Activated T-cell treated with anti-CD3 and anti-CD28 coated beads, Interleukin-2, amount 50 U/mL, for 4 hours (primary cell): Measurements from ENCODE around the gene SORCS1. TPM values are rescaled to one million over a fixed set of nuclear protein-coding genes. Genes with fewer than 3 reads are reported as not detected.
"Not testable (repeated sequence)": the region's sequence is repeated elsewhere in the genome, so short reads cannot be mapped to it uniquely, and the experiment has no call there.

ENCODE experiments used
- ATAC-seq, 2 donors: fragments of 200-7000 bp; cut with Tn5 transposase; one replicate each; pipeline ENCODE4 v1.10.0; 2021
- DNase-seq: peaks from one replicate; pipeline ENCODE4 v3.0.0-alpha.2; 2020
- H3K27me3 Mint-ChIP-seq: one replicate; pipeline ENCODE4 v1.8.0; 2021; ENCODE audit warnings: low read depth, mixed read lengths
- H3K36me3 Mint-ChIP-seq: one replicate; pipeline ENCODE4 v1.8.0; 2022; ENCODE audit warnings: mixed read lengths; ENCODE audit not compliant: insufficient read depth
- H3K4me1 Mint-ChIP-seq: one replicate; pipeline ENCODE4 v1.8.0; 2021; ENCODE audit warnings: low read depth, mixed read lengths
- H3K4me3 Mint-ChIP-seq: one replicate; pipeline ENCODE4 v1.8.0; 2021; ENCODE audit warnings: mild to moderate bottlenecking, moderate library complexity, mixed read lengths
- H3K9me3 Mint-ChIP-seq: one replicate; pipeline ENCODE4 v1.8.0; 2021; ENCODE audit warnings: mixed read lengths
- total RNA-seq, 3 donors: library from RNA; stranded (reverse); gene quantifications; one replicate each; pipeline ENCODE4 v1.2.1, GENCODE V29; 2021

The SORCS1 gene
- total RNA-seq, 3 donors from 2014 or later = not detected

DNA sequence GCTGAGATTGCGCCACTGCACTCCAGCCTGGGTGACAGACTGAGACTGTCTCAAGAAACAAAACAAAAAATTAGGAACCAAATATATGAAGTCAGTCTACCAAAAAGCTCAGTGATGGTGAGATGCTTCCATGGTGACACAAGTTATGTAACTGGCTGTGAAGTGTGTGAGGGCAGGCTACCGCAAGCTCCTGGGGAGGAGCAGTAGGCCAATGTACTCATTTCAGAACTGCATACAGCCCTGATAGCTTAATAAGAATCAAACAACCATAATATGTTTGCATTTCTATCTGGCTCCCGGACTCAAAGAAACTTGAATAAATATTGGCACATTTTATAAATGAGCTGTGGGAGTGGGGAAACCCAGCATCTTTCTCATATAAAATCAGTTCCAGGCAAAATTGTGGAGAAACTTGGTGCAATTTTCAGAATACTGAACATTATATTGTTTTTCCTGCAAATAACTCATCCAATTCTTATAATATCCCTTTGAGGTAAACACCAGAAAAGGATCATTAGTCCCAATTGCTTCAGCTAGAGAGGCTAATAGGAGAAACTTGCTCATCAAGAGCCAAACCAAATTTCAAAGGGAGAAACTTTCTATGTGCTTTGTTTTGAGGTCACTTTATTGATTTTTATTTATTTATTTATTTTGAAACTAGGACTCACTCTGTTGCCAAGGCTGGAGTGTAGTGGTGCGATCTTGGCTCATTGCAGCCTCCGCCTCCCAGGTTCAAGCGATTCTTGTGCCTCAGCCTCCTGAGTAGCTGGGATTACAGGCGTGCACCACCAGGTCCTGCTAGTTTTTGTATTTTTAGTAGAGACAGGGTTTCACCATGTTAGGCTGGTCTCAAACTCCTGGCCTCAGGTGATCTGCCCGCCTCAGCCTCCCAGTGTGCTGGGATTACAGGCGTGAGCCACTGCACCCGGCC, 127.0 kb downstream of the SORCS1 start:
- H3K9me3 Mint-ChIP-seq = peaks cover 3% of the 10 kb centered on the region
- H3K4me1 Mint-ChIP-seq = no peaks in the 10 kb centered on the region
- H3K36me3 Mint-ChIP-seq = no peaks in the 10 kb centered on the region
- DNase-seq (no peak), ATAC-seq (no peak)
- H3K4me3 Mint-ChIP-seq = no peak overlapping the region
- H3K27me3 Mint-ChIP-seq = no peaks in the 10 kb centered on the region

DNA sequence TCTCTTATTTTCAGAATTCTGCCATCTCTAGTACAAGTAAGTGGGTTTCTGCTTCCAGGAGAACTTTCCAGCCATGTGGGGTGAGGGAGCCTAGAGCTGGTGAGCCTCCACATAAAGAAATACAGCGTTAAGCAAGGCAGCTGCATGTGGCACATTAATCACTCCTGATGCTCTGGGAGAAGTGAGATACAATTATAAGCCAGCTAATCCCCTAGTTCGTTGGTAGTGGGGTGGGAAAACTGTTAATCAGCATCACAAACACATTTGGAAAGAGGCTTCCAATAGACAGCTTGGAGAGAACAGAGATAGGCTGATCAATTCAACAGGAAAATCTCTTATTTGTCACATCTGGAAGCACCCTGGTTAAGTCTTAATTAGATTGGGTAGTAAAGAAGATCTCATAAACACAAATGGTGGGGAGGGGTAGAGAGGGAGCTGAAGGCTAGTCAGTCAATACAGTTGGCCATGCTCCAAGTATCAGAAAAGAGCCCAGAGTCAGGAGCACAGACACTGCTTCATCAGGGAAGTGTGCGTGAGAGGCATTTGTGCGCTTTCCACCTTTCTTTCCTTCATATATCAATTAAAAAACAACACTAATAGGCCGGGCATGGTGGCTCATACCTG, 130.6 kb downstream of the SORCS1 start:
- ATAC-seq (no peak), DNase-seq (no peak)
- Mint-ChIP-seq H3K27me3 (no peaks in the 10 kb centered on the region), H3K9me3 (peaks cover 3% of the 10 kb centered on the region), H3K4me3 (no peak overlapping the region), H3K36me3 (no peaks in the 10 kb centered on the region), H3K4me1 (no peaks in the 10 kb centered on the region)

DNA sequence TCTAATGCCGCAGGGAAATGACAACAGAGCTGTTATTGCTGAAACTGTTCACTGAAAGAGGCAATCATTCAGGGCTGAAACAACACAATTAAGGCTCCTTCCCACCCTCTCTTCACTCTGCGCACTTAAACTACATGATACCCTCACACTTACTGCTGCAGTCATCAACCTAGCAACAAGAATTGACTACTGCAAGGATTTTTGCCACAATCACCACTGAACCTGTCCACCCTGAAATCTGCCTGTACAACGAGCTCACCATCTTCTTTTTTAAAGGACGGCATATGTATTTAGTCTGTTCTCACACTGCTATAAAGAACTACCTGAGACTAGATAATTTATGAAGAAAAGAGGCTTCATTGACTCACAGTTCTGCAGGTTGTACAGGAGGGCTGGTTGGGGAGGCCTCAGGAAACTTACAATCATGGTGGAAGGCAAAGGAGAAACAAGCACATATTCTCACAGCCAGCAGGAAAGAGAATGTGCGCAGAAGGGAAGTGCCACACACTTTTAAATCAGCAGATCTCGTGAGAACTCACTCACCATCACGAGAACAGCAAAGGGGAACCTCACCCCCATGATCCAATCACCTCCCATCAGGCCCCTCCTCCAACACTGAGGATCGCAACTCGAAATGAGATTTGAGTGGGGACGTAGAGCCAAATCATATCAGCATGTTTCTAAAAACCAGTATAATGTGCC, 131.7 kb downstream of the SORCS1 start:
- Mint-ChIP-seq H3K4me3 (no peak overlapping the region), H3K27me3 (no peaks in the 10 kb centered on the region)

DNA sequence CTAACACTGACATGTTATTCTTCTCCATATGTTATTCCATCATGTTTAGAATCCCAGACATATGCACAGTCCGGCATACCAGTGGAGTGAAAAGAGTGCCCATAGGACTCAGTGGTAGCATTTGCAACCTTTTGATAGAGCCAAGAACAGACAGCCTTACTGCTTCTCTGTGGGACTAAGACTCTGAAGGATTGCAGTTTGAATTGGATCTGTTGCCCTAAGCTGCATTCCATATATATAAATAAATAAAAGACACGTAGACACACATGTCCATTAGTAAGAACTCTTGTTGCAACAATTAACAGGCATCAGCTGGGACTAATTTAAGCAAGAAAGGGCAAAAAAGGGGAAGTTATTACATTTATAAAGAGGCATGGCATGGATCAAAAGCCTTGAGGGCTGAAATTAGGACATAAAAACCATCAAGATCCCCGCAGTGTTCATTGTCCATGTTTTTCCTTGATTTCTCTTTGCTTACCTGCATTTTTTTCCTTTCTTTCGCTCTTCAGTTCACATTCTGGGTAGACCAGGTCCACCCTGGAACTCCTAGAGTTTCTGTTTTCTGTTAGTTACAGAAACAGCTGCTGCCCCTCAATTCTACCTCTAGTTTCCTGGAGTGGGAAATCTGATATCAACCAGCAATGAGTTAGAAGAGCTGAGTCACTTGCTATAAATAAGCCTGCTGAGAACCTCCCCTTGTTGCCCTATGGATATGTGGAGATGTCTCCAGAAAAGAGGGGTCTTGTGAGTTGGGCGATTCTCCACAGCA, 132.4 kb downstream of the SORCS1 start:
- H3K9me3 Mint-ChIP-seq = peaks cover 3% of the 10 kb centered on the region
- ATAC-seq = no peak
- H3K27me3 Mint-ChIP-seq = no peaks in the 10 kb centered on the region
- H3K4me3 Mint-ChIP-seq = no peak overlapping the region
- no peak for DNase-seq
- no peaks in the 10 kb centered on the region for H3K36me3 Mint-ChIP-seq
- H3K4me1 Mint-ChIP-seq = no peaks in the 10 kb centered on the region

More for the DNA sequence above, 131.7 kb downstream of the SORCS1 start:
- peaks cover 3% of the 10 kb centered on the region for H3K9me3 Mint-ChIP-seq
- DNase-seq = no peak
- H3K4me1 Mint-ChIP-seq = no peaks in the 10 kb centered on the region
- ATAC-seq = no peak
- H3K36me3 Mint-ChIP-seq = no peaks in the 10 kb centered on the region

DNA sequence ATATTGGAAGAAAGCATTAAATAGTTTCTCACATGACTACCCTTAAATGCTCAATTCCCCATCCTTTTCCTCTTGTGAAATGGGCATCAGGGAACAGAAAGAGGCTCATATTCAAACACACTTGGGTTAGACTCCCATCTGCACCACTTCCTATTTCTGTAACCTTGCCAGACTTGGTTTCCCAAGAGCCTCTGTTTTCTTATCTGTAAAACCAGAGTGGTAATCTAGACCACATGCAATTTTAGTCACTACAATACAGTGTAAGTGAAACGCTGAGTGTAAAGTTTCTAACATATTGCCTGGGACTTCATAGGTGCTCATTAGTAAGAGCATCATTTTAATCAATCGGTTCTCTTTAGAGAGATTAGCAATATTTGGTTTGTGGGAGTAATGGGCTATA, 136.3 kb downstream of the SORCS1 start:
- Mint-ChIP-seq H3K36me3 (no peaks in the 10 kb centered on the region), H3K27me3 (no peaks in the 10 kb centered on the region), H3K9me3 (peaks cover 6% of the 10 kb centered on the region), H3K4me3 (no peak overlapping the region), H3K4me1 (no peaks in the 10 kb centered on the region)
- DNase-seq (no peak), ATAC-seq (no peak)

DNA sequence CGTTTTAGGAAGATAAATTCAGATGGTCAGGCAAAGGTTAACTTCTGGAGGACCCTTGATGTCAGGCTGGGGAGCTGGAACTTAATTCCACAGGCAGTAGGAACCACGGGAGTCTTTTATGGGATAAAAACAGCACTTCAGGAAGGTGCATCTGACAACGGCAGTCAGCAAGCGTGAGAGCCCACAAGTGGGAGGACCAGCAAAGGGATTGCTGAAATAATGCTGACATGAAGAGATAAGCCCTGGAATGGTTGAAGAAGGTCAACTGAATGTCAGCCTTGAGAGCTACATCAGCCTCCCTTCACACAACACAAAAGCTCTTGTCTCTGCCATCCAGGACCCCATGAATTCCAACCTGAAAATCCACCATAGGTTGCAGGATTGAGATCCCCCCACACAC, 138.8 kb downstream of the SORCS1 start:
- ATAC-seq (no peak), DNase-seq (no peak)
- no peaks in the 10 kb centered on the region for H3K27me3 Mint-ChIP-seq
- no peaks in the 10 kb centered on the region for H3K4me1 Mint-ChIP-seq
- H3K4me3 Mint-ChIP-seq = no peak overlapping the region
- H3K36me3 Mint-ChIP-seq = no peaks in the 10 kb centered on the region
- H3K9me3 Mint-ChIP-seq = peaks cover 3% of the 10 kb centered on the region

DNA sequence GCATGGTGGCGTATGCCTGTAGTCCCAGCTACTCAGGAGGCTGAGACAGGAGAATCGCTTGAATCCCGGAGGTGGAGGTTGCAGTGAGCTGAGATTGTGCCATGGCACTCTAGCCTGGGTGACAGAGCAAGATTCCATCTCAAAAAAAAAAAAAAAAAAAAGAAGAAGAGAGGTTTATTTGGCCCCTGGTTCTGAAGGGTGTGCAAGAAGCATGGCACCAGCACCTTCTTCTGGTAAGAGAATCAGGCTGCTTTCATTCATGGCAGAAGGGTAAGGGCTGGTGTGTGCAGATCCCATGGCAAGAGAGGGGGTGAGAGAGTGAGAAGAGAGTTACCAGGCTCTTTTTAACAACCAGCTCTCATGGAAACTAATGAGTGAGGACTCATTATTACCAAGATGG, 140.5 kb downstream of the SORCS1 start:
- not testable (repeated sequence) for DNase-seq, ATAC-seq, H3K4me1 Mint-ChIP-seq, H3K36me3 Mint-ChIP-seq, H3K27me3 Mint-ChIP-seq, H3K9me3 Mint-ChIP-seq, H3K4me3 Mint-ChIP-seq

DNA sequence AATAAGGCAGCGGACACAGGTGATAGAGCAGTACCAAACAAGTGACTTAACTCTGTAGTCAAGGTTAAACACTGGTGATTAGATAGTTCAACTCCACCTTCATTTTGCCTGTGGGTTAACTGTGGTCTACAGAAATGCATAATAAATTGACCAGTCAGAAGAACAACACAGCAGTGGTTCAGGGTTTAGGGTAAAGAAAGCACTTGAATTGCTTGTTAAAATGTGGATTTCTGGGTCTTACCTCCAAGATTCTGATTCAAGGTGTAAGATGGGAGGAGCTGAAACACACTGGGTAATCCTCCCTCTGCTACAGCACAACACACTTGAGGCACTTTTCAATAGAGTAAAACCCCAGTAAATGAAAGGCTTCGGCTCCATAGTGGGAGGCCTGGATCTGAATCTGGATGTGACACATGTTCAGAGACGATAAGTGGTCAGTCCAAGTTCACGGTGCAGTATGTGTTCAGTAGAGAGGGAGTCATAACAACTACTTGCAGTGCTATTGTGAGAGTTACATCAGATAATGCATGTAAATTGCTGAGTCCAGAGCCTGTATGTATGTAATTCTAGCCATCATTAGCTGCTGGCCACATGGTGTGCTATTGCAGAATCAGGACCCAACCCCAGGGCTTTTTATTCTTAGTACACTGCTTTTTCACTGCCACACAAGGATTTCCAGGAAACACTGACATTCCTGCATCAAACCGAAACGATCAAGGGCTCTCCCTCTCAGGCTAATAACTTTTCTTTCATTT, 141.7 kb downstream of the SORCS1 start:
- ATAC-seq (no peak), DNase-seq (no peak)
- Mint-ChIP-seq H3K36me3 (no peaks in the 10 kb centered on the region), H3K27me3 (no peaks in the 10 kb centered on the region), H3K9me3 (peaks cover 3% of the 10 kb centered on the region), H3K4me1 (no peaks in the 10 kb centered on the region), H3K4me3 (no peak overlapping the region)

DNA sequence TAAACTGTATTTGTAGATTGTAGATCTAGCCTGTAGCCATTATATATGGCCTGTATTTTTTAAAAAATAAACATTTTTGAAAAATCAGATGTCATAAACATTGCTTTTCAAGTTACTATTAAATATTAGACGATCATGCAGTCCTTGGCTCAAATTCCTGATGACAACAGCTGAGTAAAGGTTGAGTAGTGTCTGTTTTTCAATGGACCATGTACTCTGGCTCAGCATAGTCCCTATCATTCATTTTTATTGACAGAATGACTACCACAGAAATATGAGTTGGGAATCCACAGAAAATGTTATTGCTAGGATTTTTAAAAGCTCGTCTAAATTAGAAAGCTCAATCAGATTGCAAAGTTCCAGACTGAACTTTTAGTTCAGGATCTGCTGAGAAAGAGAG, 145.4 kb downstream of the SORCS1 start:
- Mint-ChIP-seq H3K9me3 (peaks cover 3% of the 10 kb centered on the region), H3K4me3 (no peak overlapping the region), H3K36me3 (no peaks in the 10 kb centered on the region), H3K27me3 (no peaks in the 10 kb centered on the region), H3K4me1 (no peaks in the 10 kb centered on the region)
- ATAC-seq = no peak
- no peak for DNase-seq

DNA sequence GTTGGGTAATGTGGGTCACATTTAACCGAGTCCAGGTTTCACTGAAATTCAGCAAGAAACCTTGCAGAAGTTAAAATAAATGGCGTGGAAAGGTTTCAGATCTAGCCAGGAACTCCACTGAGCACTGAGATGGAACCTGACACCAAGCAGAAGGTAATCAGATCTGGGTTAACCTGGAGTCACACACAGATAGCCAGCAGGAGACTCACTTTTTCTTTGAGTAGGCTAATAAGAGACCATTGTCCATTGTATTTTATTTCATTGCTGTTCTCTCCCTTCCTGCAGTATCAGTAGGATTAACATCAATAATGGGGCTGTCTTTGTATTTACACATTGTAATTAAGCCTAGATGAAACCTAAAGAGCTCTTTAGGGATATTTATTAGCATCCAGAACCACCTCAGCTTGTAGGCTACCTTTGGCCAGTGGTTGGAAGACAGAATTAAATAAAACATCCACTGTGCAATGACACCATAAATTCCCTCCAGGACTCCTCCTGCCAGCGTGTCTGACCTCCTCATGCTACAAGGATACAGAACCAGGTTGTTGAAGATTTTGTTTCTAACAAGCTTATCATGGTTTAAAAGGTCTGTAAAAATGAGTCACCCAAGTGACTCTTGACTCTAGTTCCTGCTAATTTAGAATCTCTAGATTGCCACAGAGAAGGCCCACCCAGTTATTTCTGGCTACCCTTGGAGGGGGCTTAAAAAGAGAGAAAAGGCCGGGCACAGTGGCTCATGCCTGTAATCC, 151.1 kb downstream of the SORCS1 start:
- ATAC-seq = no peak
- Mint-ChIP-seq H3K4me1 (no peaks in the 10 kb centered on the region), H3K4me3 (no peak overlapping the region), H3K27me3 (no peaks in the 10 kb centered on the region), H3K36me3 (no peaks in the 10 kb centered on the region), H3K9me3 (no peaks in the 10 kb centered on the region)
- no peak for DNase-seq

DNA sequence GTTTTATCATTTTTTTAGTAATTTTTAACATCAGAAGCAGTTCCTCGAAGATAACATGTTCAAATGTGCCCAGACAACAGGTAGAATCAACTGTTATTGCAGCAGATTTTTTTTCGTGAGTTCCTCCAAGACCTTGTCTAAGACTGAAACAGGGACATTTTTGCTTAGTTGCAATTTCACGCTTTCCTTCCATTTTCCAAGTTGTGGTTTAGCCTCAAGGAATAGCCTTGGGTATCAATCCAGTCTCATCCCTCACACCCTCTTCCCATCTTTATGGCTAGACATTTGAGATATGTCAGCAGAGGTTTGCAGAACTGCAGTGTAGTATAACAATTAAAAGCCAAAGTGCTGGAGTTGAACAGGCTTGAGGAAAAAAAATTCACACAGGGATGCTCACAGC, 152.5 kb downstream of the SORCS1 start:
- DNase-seq (no peak), ATAC-seq (no peak)
- Mint-ChIP-seq H3K4me1 (no peaks in the 10 kb centered on the region), H3K36me3 (no peaks in the 10 kb centered on the region), H3K4me3 (no peak overlapping the region), H3K9me3 (no peaks in the 10 kb centered on the region), H3K27me3 (no peaks in the 10 kb centered on the region)

DNA sequence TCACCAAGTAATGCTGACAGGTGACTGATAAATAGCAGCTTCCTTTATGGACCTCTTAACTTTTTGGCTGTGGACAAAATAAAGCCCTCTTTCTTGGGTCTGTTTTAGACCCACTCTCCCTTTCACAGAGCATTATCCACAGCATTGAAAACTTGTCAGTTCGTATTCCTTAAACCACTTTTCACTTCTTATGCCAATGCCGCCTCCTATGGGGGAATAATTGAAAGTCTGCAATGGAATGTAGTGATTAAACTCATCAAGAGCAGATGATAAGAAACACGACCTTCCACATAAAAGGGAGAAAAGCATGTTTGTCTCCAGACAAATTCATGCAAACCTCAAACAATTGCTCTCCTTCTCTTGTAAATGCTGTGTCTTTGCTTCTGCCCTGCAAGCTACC, 153.4 kb downstream of the SORCS1 start:
- no peaks in the 10 kb centered on the region for H3K4me1 Mint-ChIP-seq
- peaks cover 1% of the 10 kb centered on the region for H3K9me3 Mint-ChIP-seq
- no peaks in the 10 kb centered on the region for H3K36me3 Mint-ChIP-seq
- ATAC-seq (no peak), DNase-seq (no peak)
- no peaks in the 10 kb centered on the region for H3K27me3 Mint-ChIP-seq
- no peak overlapping the region for H3K4me3 Mint-ChIP-seq

DNA sequence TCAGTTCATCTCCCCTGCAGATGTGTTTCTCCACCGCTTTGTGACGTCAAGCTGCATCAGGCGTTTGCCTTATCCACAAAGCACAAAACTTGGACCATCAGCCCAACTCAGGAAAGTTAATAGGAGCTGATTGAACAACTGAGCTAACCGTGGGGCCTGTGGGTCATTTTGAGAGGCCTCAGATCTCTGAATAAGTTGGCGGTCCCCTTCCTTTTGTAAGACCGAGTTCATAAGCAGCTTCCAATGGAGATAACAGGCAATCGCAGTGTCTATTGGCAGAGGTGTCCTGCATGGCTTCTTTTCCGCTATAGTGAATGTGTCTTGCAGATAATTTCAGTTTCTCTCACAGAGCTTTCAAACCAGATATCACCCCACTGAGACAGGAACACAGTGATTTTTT, 154.0 kb downstream of the SORCS1 start:
- no peak overlapping the region for H3K4me3 Mint-ChIP-seq

More for the DNA sequence above, 154.0 kb downstream of the SORCS1 start:
- Mint-ChIP-seq H3K9me3 (peaks cover 4% of the 10 kb centered on the region), H3K4me1 (no peaks in the 10 kb centered on the region), H3K27me3 (no peaks in the 10 kb centered on the region), H3K36me3 (no peaks in the 10 kb centered on the region)
- DNase-seq (no peak), ATAC-seq (no peak)
